Frontal cortex (tissue), 1 donor: Measurements from ENCODE around the gene ARHGAP28. TPM values are rescaled to one million over a fixed set of nuclear protein-coding genes. Genes with fewer than 3 reads are reported as not detected.

Experiments
- small RNA-seq: library from RNA; depleted of rRNA; stranded (forward); fragments of <200 nt; gene quantifications from one replicate; pipeline ENCODE3, GENCODE V24; 2014
- total RNA-seq: library from RNA; depleted of rRNA; stranded (reverse); fragments of >200 nt; gene quantifications from one replicate; pipeline ENCODE4 v1.2.3, GENCODE V29; 2014

ARHGAP28 gene
- total RNA-seq, 1 donor from 2014 or later = 15.9 TPM

Small RNAs within 50 kb of the gene (small RNA-seq; reads per million reads assigned to genes)
- gene RNU6-916P = not detected
